RPMI8226 (cell line): ENCODE results near the gene FOXF1.

Source experiments
- DNase-seq: peaks from one replicate; pipeline ENCODE4 v3.0.0-alpha.2; 2015

FOXF1 gene

DNA sequence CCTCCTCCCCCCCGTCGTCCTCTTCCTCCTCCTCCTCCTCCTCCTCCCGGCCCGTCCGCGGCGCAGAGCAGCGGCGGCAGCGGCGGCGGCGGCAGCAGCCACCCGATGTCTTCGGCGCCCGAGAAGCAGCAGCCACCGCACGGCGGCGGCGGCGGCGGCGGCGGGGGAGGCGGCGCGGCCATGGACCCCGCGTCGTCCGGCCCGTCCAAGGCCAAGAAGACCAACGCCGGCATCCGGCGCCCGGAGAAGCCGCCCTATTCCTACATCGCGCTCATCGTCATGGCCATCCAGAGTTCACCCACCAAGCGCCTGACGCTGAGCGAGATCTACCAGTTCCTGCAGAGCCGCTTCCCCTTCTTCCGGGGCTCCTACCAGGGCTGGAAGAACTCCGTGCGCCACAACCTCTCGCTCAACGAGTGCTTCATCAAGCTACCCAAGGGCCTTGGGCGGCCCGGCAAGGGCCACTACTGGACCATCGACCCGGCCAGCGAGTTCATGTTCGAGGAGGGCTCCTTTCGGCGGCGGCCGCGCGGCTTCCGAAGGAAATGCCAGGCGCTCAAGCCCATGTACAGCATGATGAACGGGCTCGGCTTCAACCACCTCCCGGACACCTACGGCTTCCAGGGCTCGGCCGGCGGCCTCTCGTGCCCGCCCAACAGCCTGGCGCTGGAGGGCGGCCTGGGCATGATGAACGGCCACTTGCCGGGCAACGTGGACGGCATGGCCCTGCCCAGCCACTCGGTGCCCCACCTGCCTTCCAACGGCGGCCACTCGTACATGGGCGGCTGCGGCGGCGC lies at the start of gene FOXF1:
TSS of gene FOXF1 (plus strand) at position 63 of the 797 bp plus-strand sequence. CDS start at position 106, 43 bp downstream.
- no peak for DNase-seq

GRCh38 chr16:86461037-86461436 lies 49.3 kb upstream of the FOXF1 start:
- no peak for DNase-seq

GRCh38 chr16:86462334-86463084 lies 47.8 kb upstream of the FOXF1 start:
- no peak for DNase-seq

DNA sequence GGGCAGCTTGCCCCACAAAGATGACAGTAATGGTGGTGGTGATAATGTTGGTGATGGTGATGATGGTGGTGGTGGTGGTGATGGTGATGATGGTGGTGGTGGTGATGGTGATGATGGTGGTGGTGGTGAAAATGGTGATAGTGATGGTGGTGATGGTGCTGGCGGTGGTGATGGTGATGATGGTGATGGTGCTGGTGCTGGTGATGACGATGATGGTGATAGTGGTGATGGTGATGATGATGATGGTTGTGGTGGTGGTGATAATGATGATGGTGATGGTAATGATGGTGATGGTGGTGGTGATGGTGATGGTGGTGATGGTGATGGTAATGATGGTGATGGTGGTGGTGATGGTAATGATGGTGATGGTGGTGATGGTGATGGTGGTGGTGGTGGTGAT lies 46.3 kb upstream of the FOXF1 start:
- DNase-seq: no peak

GRCh38 chr16:86465434-86465833 lies 44.9 kb upstream of the FOXF1 start:
- no peak for DNase-seq

DNA sequence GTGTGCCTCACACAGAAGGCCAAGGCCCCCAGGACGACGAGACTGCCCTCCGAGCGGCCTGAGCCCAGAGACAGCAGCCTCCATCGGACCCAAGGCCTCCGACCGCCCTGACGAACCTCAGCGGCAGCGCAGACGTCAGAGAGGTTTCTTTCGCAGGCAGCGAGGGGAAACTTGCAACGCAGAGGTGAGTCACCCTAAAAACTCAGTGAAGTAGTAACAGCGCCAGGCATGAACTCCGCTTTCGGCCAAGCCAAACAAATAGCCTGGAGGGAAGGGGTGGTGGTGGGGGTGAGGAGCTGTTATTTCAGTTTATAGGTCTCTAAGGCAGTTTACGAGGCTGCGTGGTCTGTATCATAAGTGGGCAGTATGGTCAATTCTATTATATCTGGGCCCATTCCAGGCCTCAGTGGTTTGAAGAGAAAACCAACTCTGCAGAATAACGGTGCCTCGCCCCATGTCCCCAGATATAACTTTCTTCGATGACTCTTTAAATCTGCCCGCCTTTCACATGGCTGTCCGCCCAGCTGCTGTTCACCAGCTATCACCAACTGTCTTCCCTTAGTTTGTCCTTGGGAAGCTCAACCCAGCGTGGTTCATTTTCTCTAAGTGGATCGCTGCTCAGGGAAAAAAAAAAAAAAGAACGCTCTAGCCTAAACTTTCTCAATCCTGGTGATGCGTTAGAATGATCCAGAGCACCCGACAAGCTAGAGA lies 43.5 kb upstream of the FOXF1 start:
- DNase-seq: no peak

GRCh38 chr16:86467490-86467889 lies 42.8 kb upstream of the FOXF1 start:
- no peak for DNase-seq

- no peak for DNase-seq
Observed at GRCh38 chr16:86470964-86471363, 39.4 kb upstream of the FOXF1 start.

GRCh38 chr16:86471896-86472295 lies 38.4 kb upstream of the FOXF1 start:
- DNase-seq: no peak

- DNase-seq: no peak
Observed at GRCh38 chr16:86472366-86472765, 38.0 kb upstream of the FOXF1 start.

DNA sequence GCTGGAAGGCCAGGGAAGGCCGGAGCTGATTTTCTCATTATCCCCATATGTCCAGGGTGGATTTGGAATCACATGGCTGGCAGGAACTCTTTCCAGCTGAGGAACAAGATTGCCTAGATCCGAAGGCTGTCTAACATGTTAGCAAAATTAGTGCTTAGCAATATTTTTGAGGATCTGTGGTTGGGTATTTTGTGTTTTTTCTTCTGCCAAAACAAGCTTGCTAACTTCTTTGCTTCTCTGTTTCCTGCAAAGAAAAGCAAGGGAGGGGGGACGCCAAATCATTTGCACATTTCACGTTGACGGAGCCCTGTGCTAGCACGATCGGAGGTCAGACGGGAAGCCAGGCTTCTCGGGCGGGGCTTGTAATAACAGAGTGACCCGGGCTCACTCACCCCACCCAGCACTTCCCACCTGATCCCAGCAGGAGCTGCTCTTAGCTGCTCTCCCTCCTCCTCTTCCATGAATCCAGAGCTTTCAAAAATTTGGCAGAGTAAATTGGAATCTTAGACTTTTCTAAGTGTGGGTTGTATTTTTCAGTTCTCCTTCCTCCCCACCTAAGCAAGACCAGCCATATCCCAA lies 33.3 kb upstream of the FOXF1 start:
- no peak for DNase-seq

- no peak for DNase-seq
Observed at GRCh38 chr16:86477642-86478041, 32.7 kb upstream of the FOXF1 start.

DNA sequence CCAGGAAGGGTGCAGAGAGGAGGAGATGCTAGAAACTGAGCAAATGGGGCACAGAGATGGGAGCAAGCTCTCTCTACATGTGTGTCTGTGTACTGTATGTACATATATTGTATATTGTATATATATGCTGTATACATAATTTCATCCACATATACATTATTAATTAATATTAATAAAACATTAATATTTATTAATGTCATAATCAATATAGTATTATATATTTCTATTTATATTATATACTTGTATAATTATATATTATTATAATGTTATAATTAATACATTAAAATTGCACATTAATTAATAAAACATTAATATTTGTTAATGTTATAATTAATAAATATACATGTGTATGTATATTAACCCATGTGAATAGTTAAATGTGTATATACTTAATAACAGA lies 31.5 kb upstream of the FOXF1 start:
- no peak for DNase-seq

GRCh38 chr16:86479419-86479818 lies 30.9 kb upstream of the FOXF1 start:
- no peak for DNase-seq

DNA sequence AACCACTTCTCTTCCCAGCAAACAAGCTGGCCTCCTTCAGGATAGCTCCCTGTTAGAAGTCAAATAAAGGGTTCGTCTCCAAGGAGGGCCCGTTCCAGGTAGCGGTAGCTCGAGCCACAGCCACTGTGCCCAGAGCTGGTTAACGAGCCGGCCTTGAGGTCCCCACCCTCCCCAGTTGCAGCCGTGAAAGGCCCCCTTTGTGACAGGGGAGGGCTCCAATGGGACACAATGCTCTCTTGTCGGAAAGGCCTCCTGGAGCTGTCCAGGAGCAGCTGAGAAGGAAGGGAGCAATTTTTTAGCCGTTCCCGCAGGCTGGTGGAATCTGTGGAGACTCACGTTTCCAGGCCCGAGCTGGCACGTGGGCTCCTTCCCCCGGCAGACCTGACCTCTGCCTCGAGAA lies 29.9 kb upstream of the FOXF1 start:
- DNase-seq: no peak

DNA sequence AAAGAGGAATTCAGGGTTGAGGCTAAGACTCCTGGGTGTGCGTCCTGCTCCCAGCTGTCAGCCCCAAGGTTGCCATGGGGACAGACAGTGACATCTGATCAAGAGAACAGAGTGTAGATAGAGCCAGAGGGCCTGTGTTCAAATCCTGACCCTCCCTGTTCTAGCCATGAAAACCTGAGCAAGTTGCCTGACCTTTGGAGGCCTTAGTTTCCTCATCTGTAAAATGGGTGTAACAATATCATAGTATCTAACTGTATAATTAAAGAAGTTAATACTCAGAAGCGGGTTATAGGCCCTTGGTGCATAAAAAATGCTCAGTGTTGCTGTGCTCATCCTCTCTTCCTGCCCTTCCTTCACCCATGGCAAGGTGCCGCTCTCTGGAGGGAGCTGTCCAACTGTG lies 28.7 kb upstream of the FOXF1 start:
- no peak for DNase-seq

- no peak for DNase-seq
Observed at GRCh38 chr16:86484240-86484639, 26.1 kb upstream of the FOXF1 start.

- no peak for DNase-seq
Observed at GRCh38 chr16:86485746-86486145, 24.6 kb upstream of the FOXF1 start.

DNA sequence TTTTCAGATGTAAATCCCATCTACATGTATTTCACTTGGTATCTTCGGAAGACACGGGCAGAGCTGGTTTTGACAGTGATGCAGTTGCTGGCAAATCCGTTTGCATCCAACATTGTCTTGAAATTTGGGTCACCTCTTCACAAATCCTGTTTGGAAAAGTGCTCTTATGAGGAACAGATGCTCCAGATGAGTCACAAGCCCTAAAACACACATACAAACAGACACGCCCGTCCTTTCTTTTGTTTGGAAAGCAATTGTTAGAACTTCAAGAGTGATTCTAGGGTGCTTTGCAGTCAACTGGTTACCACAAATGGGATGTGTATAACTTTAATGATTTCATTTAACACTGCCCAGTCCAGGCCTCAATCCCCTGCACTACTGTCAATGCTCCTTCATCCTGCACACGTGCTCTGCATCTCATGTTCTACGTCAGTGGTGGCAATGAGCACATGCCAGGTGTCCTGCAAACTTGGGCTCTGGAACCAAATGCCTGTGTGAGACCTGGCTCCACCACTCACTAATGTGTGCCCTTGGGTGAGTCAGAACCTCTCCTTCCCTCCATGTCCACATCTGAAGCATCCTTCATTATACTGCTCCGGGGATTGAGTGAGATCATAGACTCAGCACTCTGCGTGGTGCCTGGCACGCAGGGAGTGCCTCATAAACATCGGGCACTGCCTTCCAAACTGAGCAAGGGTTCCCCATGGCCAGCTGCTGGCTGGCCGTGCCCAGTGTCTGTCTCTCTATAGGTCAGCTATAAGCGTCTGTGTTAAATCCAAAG lies 19.3 kb upstream of the FOXF1 start:
- DNase-seq: no peak

DNA sequence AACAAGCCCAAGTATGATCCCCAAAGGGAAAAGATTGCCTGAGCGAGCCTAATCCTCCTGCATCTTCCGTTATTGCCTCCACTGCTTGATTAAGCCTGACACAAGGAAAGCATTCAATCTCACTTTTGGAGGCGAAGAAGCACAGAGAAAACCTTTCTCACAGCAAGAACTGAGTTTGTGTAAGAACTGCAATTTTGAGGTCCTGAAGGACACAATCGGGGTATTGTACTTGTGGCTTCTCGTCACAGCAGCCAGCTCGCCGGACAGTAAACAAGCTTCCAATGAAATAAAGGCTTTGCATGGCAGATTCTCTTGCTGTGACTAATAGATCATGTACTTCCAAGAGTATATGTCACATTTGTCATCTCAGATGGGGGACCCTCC lies 18.7 kb upstream of the FOXF1 start:
- no peak for DNase-seq

- DNase-seq: no peak
Observed at GRCh38 chr16:86492267-86492960, 17.9 kb upstream of the FOXF1 start.
